DMS 273 (cell line): Measurements from ENCODE around the gene ZFYVE16.
"Not testable (repeated sequence)": the region's sequence is repeated elsewhere in the genome, so short reads cannot be mapped to it uniquely, and the experiment has no call there.

Source experiments
- DNase-seq: peaks from one replicate; lab custom pipeline; 2025; ENCODE audit not compliant: unreplicated experiment; lab: John Stamatoyannopoulos, UW

Gene ZFYVE16

DNA sequence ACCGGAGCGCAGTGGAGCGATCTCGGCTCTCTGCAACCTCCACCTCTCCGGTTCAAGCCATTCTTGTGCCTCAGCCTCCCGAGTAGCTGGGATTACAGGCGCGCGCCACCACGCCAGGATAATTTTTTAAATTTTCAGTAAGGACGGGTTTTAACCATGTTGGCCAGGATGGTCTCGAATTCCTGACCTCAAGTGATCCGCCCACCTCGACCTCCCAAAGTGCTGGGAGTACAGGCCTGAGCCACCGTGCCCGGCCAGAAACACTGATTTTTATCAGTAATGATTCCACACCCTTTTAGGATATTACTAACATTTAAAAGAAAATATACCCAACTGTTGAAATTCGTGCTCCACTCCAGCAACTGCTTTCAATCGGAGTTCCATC is 79.6 kb downstream of the ZFYVE16 start:
- no peak for DNase-seq

DNA sequence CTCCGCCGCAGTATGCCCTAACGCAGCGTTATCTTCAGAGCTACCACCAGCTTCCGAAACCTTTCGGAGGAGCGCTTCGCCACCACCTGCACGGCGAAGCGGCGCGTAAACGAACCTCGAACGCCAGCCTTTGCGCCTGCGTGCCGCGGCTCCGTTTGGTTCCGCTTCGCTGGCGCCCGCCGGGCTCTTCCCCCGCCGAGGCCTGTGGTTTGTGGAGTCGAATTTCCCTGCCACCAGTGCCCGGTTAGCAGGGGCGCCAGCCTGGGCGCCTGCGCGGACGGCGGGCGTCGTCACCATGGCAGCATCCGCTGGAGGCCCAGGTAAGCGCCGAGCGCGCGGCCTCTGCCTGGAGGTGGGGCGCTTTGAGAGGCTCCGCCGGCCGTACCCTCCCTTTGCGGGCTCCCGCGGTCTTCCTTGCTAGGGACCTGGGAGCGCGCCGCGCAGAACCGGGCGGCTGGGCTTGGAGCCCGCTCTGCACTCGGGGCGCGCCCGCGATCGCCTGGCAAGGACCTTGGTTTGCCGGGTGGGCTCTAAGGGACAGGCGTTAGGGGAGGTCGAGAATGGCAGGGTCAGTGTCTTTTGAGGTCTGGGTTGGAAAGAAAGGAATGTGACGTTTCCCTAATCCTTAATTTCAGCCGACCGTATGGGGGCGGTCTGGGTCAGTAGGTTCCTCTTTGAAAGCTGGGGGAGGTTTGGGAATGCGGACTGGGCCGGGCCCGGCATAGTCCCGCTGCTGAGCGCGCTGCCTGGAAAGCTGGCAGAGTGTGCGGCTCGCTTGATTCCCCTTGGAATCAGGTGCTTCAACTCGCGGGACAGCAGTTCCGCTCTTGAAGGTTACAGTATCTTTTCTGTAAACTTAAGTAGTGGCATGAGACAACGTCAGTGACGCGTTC is 80.2 kb downstream of the ZFYVE16 start, which contains the start of gene FAM151B:
Gene FAM151B, plus strand, starts transcription at position 272 of the 893 bp plus-strand sequence. Its CDS starts 24 bp downstream, at position 296.
- peak; percentile 99 for DNase-seq

DNA sequence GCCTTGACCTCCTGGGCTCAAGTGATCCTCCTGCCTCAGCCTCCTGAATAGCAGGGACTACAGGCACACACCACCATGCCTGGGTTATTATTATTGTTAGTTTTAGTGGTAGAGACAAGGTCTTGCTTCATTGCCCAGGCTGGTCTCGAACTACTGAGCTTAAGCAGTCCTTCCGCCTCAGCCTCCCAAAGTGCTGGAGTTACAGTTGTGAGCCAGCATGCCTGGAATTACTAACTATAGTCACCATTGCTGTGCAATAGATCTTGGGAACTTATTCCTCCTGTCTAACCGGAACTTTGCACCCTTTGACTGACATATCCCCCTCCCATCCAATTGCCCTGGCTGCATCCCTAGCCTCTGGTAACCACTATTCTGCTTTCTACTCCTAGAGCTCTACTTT is 83.4 kb downstream of the ZFYVE16 start:
- no peak for DNase-seq

DNA sequence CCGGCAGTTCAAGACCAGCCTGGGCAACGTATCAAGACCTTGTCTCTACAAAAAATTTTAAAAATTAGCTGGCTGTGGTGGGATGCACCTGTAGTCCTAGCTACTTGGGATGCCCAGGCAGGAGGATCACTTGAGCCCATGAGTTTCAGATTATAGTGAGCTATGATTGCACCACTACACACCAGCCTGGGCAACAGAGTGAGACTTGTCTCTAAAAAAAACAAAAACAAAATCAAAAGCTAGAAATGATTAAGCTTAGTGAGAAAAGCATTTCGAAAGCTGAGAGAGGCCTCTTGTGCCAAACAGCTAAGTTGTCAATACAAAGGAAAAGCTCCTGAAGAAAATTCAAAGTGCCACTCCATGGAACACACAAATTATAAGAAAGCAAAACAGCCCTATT is 84.9 kb downstream of the ZFYVE16 start:
- no peak for DNase-seq

DNA sequence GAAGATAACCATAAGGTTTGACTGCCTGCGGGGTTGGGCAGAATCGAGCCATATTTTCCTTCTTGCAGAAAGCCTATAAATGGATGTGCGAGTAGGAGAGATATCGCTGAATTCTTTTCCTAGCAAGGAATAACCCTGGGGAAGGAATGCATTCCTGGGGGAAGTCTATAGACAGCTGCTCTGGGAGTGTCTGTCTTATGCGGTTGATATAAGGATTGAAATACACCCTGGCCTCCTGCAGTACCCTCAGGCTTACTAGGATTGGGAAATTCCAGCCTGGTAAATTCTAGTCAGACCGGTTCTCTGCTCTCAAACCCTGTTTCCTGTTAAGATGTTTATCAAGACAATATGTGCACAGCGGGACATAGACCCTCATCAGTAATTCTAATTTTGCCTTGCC is 85.6 kb downstream of the ZFYVE16 start:
- not testable (repeated sequence) for DNase-seq

DNA sequence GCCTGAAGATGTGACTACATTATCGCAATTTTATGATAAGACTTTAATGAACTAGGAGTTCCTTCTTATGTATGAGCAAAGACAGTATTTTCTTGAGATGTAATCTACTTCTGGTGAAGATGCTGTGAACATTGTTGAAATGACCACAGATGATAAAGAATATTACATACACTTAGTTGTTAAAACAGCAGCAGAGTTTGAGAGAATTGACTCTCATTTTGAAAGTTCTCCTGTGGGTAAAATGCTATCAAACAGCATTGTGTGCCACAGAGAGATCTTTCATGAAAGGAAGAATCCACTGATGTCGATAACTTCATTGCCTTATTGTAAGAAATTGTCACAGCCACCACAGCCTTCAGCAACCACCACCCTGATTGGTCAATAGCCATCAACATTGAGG is 88.0 kb downstream of the ZFYVE16 start:
- no peak for DNase-seq

DNA sequence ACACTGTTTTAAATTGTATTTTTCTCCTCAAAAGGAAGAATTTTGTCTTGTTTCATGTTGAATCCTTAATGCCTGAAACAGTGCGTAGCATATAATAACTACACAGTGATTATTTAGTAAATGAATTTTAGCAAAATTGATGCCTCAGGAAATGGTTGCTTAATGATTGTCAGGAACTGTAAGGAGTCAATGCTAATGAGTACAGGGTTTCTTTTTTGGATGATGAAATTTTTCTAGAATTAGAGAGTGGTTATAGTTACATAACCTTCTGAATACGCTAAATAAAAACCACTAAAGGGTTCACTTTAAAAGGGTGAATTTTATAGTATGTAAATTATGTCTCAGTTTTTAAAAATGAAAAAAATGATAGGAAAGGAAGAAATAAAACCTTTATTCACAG is 94.9 kb downstream of the ZFYVE16 start:
- DNase-seq: no peak

DNA sequence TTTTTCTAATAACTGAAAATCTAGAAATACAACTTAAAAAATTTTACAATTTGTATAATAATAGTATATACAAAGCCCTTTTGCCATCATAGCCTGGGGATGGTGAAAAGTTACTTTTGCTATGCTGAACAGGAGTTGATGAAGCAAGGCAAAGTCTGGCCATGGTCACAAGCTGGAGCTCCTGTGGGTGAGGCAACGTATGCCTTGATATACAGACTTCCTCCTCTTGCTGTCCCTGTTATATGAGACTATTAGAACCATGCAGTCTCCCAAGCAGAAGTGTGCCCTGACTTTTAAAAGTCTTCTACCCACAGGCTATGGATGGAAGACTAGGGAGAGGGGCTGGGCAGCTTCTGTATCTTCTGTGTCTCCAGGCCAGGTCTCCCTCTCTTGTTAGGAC is 95.8 kb downstream of the ZFYVE16 start:
- no peak for DNase-seq

DNA sequence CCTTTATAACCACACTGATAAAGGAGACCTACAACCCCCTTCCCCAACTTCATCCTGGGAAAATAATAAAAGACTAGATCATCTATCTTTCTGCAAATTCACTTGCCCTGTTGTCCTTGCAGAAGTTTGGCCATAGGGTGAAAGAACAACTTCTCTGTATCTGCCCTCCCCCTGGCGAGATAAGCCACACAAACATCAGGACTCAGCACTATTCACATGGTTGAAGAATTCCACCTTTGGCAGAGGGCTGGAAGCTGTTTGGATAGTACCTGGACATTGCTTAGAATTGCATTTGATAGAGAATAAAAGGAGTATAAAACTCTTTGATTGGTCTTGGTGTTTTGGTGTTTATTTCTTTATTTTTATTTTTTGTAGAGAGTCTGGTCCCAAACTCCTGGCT is 97.0 kb downstream of the ZFYVE16 start:
- no peak for DNase-seq

DNA sequence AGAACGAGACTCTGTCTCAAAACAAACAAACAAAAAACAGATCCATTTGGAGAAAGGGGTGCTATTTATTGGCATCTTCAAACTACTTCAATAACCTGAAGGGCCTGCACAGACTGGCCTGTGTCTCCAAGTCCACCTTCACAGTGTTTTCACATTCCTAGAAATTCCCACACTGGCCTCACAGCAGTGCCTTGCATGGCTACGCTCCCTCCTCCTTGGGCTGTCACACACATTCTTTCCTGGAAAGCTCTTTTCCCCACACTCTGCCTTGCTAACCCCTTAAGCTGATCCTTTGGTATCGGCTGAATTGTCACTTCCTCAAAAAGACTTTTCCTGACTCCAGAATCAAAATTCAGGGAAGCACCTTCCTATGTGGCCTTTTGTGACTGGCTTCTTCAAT is 99.8 kb downstream of the ZFYVE16 start:
- DNase-seq: no peak

DNA sequence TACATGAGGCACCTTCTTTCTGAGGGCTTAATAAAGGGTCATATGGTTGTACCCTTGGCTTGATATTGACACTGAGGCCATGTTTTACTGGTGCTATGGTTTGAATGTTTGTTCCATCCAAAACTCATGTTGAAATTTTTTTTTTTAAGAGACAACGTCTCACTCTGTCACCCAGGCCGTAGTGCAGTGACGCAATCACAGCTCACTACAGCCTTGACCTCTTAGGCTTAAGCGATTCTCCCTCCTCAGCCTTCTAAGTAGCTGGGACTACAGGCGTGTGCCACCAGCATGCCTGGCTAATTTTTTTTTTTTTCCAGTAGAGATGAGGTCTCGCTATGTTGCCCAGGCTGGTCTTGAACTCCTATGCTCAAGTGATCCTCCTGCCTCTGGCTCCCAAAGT is 101.0 kb downstream of the ZFYVE16 start:
- no peak for DNase-seq

DNA sequence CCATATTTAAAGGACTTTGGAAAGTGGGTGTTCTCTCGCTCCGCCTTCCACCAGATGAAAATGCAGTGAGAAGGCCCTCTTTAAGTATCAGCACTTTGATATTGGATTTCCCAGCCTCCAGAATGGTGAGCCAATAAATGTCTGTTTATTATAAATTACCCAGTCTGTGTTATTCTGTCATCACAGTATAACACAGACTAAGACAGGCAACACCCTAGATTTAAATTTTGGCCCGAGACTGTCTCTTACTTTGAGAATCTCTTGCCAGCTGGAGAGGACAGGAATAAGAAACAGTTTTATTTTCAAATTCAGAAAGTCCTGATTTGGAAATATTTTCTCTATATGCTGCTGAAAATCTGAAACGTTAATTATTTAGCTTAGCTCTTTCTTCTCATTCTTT is 101.5 kb downstream of the ZFYVE16 start:
- DNase-seq: no peak

DNA sequence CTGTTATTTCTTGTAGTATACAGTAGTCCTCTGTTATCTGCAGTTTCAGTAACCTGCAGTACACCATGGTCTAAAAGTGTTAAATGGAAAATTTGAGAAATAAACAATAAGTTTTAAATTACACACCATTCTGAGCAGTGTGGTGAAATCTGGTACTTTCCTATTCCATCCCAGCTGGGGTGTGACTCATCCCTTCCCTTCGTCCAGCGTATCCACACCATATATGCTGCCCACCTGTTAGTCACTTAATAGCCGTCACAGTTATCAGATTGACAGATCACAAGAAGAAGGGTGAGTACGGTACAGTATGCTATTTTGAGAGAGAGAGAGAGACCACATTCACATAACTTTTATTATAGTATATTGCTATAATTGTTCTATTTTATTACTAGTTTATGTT is 109.0 kb downstream of the ZFYVE16 start:
- DNase-seq: peak; percentile 44
